Fibroblast of the aortic adventitia (primary cell): Measurements from ENCODE around the gene WDR91. TPM values are rescaled to one million over a fixed set of nuclear protein-coding genes. Genes with fewer than 3 reads are reported as not detected.

ENCODE experiments used
- DNase-seq: peaks from one replicate; pipeline ENCODE4 v3.0.0-alpha.2; 2010; ENCODE audit warnings: low read depth
- H3K4me3 ChIP-seq: 2 replicates; pipeline ENCODE4 v1.5.1; 2011; ENCODE audit warnings: low read depth, mild to moderate bottlenecking, control low read depth, low read length, moderate library complexity
- total RNA-seq: library from RNA; depleted of rRNA; stranded (reverse); fragments of >200 nt; gene quantifications from 2 replicates; pipeline ENCODE4 v1.2.3, GENCODE V29; 2012; ENCODE audit warnings: low replicate concordance
- TF ChIP-seq, protein P1 (sequence below): IDR thresholded peaks from 2 replicates; pipeline ENCODE4 v1.5.1; 2011; ENCODE audit warnings: mild to moderate bottlenecking, low read length, control low read depth, inconsistent platforms; ENCODE audit not compliant: insufficient read depth

WDR91 gene
- total RNA-seq, 1 donor: 6.5 TPM

DNA sequence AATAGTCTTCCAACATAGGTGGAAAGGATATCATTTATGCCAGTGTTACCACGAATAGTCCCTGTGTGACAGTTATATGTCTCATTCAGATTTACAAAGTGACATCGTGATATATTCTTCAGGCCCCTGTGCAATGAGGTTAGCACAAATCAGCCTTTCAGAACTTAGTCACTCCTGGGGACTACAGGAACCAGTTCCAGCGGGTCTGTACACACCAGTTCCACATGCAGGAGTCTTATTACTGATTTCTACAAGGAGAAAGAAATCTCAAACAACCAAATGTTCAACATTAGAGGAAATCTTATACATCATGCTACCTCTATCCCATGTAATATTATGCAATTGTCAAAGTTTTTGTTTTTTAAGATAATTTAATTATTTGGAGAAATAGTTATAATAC lies 4.4 kb upstream of the WDR91 start:
- TF ChIP-seq, protein P1, sequence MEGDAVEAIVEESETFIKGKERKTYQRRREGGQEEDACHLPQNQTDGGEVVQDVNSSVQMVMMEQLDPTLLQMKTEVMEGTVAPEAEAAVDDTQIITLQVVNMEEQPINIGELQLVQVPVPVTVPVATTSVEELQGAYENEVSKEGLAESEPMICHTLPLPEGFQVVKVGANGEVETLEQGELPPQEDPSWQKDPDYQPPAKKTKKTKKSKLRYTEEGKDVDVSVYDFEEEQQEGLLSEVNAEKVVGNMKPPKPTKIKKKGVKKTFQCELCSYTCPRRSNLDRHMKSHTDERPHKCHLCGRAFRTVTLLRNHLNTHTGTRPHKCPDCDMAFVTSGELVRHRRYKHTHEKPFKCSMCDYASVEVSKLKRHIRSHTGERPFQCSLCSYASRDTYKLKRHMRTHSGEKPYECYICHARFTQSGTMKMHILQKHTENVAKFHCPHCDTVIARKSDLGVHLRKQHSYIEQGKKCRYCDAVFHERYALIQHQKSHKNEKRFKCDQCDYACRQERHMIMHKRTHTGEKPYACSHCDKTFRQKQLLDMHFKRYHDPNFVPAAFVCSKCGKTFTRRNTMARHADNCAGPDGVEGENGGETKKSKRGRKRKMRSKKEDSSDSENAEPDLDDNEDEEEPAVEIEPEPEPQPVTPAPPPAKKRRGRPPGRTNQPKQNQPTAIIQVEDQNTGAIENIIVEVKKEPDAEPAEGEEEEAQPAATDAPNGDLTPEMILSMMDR: no peak

DNA sequence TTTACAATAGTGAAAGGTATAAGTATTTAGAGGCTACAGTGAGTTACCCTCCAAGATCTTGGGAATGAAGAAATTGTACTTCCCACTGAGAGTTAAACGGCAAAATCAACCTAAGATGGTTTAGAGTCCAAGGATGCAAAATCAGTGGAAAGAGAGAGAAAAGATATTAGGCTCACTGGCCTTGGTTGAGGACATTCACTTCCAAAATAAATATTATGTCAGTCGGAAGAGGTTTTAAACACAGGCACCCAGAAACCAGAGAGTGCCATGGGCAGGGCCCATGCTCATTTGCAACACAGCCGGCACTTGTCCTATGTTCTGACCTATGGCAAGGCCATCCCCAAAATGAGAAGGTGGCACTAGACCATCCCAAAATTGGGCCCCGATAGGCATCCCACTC lies 3.9 kb upstream of the WDR91 start:
- TF ChIP-seq, protein P1: no peak
- no peak overlapping the region for H3K4me3 ChIP-seq
- DNase-seq: no peak

More for the DNA sequence above, 4.4 kb upstream of the WDR91 start:
- no peak for DNase-seq
- no peak overlapping the region for H3K4me3 ChIP-seq

DNA sequence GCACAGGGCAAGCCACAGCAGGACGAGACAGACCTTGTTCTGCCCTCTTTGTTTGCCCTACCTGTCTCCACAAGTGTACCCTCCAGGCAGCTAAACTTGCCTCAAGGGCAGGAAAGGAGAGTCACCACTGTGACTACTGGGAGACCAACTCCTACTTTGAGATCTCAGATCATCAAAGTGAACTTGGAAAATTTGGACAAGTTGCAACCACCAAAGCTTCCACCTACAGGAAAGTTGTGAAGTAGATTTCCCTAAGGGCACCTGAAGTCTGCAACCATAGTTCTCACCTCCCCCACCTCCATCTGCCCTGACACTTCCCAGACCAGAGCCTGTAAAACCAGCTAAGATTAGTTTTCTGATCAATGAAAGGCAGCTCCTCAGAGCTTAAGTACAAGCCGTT lies 2.5 kb upstream of the WDR91 start:
- no peak overlapping the region for H3K4me3 ChIP-seq
- TF ChIP-seq, protein P1: no peak
- no peak for DNase-seq

DNA sequence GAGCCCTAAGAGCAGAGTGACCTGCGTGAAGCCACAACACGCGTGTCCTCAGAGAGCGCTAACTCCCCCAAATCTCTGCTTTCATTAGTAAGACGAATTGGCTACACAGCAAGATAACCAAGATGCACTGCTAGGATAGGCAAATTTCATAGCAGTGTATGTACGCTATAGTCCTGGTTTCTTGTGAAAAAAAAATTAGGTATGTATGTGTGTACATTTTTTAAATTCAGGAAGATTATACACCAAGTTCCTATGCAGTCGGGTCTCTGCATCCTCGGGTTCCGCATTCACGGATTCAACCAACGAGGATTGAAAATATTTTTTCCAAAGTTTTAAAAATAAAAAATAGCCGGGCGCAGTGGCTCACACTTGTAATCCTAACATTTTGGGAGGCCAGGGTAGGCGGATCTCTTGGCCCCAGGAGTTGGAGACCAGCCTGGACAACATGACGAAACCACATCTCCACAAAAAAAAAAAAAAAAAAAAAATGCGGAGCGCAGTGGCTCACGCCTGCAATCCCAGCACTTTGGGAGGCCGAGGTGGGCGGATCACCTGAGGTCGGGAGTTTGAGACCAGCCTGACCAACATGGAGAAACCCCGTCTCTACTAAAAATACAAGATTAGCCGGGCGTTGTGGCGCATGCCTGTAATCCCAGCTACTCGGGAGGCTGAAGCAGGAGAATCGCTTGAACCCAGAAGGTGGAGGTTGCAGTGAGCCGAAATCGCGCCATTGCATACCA lies 790 bp upstream of the WDR91 start:
- peak overlapping the region; percentile 84 for H3K4me3 ChIP-seq
- DNase-seq: peak; percentile 82

DNA sequence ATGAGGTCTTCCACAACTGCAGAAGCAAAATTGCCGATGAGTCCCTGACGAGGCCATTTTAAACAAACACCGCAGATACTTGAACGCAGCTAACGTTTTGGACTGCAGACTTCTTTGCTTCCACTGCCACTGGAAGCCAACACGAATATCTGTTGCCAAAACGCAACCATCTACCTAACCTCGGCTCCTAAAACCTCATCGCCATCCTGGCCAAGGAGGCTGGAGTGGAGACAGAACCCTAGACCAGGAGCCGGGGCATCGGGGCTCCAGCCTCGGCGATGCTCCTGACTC lies 493 bp downstream of the WDR91 start:
- TF ChIP-seq, protein P1: no peak
- peak; percentile 42 for DNase-seq
- H3K4me3 ChIP-seq: peak overlapping the region; percentile 81

DNA sequence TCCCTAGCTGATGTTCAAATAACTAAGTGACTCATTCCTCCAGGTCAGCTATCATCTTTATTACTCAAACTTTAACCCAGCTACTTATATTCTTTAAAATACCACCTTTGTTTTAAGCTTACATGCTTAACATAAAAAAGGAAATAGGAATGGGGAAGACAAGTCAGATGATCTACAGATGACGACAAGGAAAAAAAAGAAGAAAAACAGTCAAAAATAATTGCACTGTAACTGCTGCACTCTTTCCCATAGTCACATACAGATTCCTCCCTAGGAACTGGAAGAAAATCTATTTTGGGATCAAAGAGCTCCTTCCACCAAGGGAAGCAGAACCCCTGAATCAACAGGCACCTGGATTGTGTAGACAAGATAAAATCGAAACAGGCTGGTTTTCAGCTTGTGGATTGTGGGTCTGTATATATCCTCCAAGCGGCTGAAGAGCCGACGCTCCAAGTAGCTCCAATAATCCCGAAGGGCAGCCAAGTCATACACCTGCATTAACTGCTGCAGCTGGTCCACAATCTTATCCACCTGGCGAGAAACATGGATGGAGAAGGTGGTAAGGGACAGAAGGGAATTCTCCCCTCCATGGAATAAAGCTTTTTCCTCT lies 2.0 kb downstream of the WDR91 start:
- no peak overlapping the region for H3K4me3 ChIP-seq
- TF ChIP-seq, protein P1: no peak
- no peak for DNase-seq

DNA sequence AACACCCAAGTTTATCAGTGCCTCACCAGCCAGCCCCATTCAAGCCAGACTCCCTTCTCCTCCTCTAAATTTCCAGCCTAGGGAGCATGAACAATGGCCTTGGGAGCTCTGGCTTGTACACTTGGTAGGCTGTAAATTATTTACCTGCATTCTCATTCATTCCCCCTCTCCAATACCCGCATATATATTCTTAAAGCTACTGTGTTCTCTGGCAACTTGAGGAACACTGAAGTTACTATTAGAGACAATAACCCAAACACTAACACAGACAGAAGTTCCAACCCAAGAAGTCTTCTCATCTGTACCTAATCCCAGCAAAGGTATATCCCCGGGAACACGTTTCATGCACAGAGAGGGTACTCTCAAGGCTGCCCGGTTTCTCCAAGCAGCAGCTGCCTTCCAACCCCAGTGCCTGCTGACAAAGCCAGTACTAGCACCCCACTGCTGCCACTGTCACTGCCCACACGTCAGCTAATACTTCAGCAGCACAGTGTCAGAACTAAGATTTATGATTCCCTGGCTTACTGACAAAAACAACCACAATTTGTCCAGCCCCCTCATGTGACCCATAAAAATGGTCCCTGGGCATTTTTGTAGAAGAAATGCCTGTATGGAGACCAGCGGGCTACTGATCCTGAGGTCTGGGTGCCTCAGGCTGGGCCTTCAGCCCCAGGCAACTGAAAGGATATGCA lies 3.1 kb downstream of the WDR91 start:
- TF ChIP-seq, protein P1: no peak
- no peak for DNase-seq
- H3K4me3 ChIP-seq: no peak overlapping the region
